SW 1271 (cell line): Measurements from ENCODE around the gene PHACTR1.
"Not testable (repeated sequence)": the region's sequence is repeated elsewhere in the genome, so short reads cannot be mapped to it uniquely, and the experiment has no call there.

ENCODE experiments used
- DNase-seq, 2 experiments: peaks; one replicate each; lab custom pipeline; 2025; lab: John Stamatoyannopoulos, UW

PHACTR1 gene

GRCh38 chr6:13239530-13240455 is 523.2 kb downstream of the PHACTR1 start:
- DNase-seq: no peak

GRCh38 chr6:13241364-13241763 is 524.8 kb downstream of the PHACTR1 start:
- DNase-seq: no peak

GRCh38 chr6:13242178-13242577 is 525.6 kb downstream of the PHACTR1 start:
- DNase-seq: no peak

GRCh38 chr6:13242590-13242989 is 526.0 kb downstream of the PHACTR1 start:
- DNase-seq: no peak

GRCh38 chr6:13243033-13243432 is 526.5 kb downstream of the PHACTR1 start:
- DNase-seq: no peak

GRCh38 chr6:13243745-13244144 is 527.2 kb downstream of the PHACTR1 start:
- not testable (repeated sequence) for DNase-seq

- DNase-seq: no peak
Observed at GRCh38 chr6:13247627-13248026, 531.1 kb downstream of the PHACTR1 start.

GRCh38 chr6:13248053-13248452 is 531.5 kb downstream of the PHACTR1 start:
- DNase-seq: no peak

- DNase-seq: no peak
Observed at GRCh38 chr6:13248584-13248985, 532.0 kb downstream of the PHACTR1 start.

- DNase-seq: no peak
Observed at GRCh38 chr6:13248994-13249393, 532.4 kb downstream of the PHACTR1 start.

GRCh38 chr6:13249817-13250216 is 533.2 kb downstream of the PHACTR1 start:
- DNase-seq: no peak

GRCh38 chr6:13250703-13251102 is 534.1 kb downstream of the PHACTR1 start:
- no peak for DNase-seq

- no peak for DNase-seq
Observed at GRCh38 chr6:13251242-13251641, 534.7 kb downstream of the PHACTR1 start.

- no peak for DNase-seq
Observed at GRCh38 chr6:13252790-13253189, 536.2 kb downstream of the PHACTR1 start.

GRCh38 chr6:13253272-13253671 is 536.7 kb downstream of the PHACTR1 start:
- no peak for DNase-seq

GRCh38 chr6:13256266-13257001 is 539.9 kb downstream of the PHACTR1 start:
- DNase-seq: no peak

- no peak for DNase-seq
Observed at GRCh38 chr6:13259393-13259792, 542.8 kb downstream of the PHACTR1 start.

GRCh38 chr6:13260101-13260598 is 543.6 kb downstream of the PHACTR1 start:
- DNase-seq: no peak

GRCh38 chr6:13260831-13261230 is 544.3 kb downstream of the PHACTR1 start:
- no peak for DNase-seq

- no peak for DNase-seq
Observed at GRCh38 chr6:13261464-13261994, 545.0 kb downstream of the PHACTR1 start.

- no peak for DNase-seq
Observed at GRCh38 chr6:13262302-13263230, 546.0 kb downstream of the PHACTR1 start.

GRCh38 chr6:13263669-13264068 is 547.1 kb downstream of the PHACTR1 start:
- DNase-seq: no peak
